Measurements from ENCODE around the gene PALD1. TPM values are rescaled to one million over a fixed set of nuclear protein-coding genes. Genes with fewer than 3 reads are reported as not detected.
"Not testable (repeated sequence)": the region's sequence is repeated elsewhere in the genome, so short reads cannot be mapped to it uniquely, and the experiment has no call there.

The PALD1 gene
- total RNA-seq, 1 experiment from 2014 or later = not detected

DNA sequence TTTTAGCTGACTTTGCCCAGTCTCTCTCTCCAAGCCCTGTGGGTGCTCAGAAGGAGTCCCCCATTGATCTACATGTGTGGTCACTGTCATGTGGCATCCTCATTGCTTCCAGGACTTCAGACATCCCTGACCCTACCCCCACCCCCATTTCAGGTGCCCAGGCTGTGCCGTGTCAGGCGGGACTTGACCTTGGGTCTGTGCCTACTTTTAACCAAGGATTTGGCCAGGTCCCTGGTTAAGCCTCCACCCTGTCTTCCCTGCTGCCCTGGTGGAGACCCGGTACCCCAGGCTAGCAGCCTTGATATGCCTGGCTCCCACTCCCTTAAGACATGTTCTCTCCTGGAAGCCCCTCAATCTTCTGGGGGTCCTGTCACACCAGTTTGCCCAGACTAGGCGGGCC is 92.7 kb downstream of the PALD1 start:
- DNase-seq (ENCODE audit: low read depth in 1 of 2, low spot score in 2 of 2) = no peak
- H3K4me1 ChIP-seq (replicated peaks) = peaks cover 8% of the 10 kb centered on the region
- H3K27me3 ChIP-seq (replicated peaks) = no peaks in the 10 kb centered on the region
- no peak overlapping the region for H3K27ac ChIP-seq
- no peak overlapping the region for H3K4me3 ChIP-seq
- H3K36me3 ChIP-seq = no peaks in the 10 kb centered on the region
- H3K9me3 ChIP-seq (replicated peaks) = no peaks in the 10 kb centered on the region

DNA sequence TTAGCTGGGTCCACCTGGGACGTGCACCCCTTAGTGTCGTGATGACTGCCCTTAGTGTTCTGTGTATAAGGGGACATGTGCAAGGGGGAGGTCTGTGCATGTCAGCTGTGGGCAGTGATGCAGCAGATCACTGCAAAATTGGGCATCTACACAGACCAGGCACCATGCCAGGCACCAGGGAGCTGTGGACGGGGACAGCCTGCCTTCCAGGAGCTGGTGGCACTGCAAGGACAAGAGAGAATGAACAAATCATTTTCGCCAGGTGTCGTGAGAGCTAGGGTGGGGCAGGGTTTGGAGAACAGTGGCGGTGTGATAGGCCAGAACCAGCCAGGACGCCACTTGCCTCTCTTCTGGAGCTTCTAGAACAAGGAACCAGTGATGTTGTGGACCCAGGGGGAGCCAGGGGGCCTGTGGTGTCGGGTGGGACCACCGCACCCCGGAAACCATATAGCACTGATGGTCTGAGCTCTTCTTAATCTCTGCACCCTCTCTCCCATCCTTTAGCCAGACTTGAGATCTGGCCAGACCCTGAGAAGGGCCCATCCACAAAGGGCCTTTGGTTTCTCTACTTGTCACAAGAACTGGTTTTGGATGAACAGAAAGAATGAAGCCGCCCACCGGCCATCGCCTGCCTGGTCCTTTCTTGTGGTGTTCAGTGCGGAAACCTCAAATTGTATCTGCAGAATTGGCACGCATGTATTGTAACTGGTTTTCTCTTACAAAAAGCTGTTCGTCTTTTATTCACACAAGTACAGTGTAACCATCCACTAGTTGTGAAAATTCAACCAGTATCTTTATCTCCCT is 93.3 kb downstream of the PALD1 start:
- H3K27me3 ChIP-seq (replicated peaks) = no peaks in the 10 kb centered on the region
- H3K4me3 ChIP-seq = no peak overlapping the region
- H3K9me3 ChIP-seq (replicated peaks) = no peaks in the 10 kb centered on the region
- peaks cover 13% of the 10 kb centered on the region for H3K4me1 ChIP-seq (replicated peaks)
- H3K36me3 ChIP-seq = no peaks in the 10 kb centered on the region
- no peak overlapping the region for H3K27ac ChIP-seq
- DNase-seq (ENCODE audit: low read depth in 1 of 2, low spot score in 2 of 2) = no peak

DNA sequence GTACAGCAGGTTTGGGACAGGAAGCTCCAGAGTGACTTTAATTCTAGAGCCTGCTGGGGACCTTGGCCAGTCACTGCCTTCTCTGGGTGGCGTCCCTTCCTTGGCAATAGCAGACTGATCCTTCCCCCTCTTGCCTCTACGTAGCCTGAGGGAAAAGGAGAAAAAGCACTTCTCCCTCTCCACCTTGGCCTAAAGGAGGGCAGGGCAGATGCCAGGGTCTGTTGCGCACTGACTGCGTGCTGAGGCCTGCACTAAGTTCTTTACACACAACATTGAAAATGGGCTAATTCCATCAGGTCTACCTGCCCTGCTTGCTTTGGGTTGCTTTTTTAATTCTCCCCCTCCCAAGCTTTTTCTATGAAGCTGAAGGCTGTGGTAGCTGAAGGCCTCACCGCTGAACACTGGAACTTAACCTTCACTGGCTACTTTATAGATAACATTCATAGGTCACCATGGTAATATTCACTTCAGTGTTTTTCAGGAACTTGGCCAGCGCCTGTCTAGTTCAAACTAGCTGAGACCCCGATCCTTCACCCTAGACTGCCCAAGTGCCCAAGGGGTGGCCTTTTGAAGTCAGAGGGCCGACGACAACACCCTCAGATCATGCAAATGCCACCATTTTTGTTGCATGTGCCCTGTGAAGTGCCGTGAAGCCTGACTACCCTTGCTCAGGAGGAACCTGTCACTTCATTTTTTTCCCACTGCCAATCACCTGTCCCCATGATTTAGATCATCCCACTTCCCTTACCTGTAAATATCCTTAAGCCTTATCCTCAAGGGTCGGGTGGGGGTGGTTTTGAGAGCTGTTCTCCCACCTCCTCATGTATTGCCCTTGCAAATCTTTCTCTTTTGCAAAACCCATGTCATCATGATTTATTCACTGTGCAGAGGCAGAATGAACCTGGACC is 95.3 kb downstream of the PALD1 start:
- Histone ChIP-seq H3K9me3 (replicated peaks) (no peaks in the 10 kb centered on the region), H3K36me3 (no peaks in the 10 kb centered on the region), H3K4me3 (no peak overlapping the region), H3K27me3 (replicated peaks) (no peaks in the 10 kb centered on the region), H3K4me1 (replicated peaks) (peaks cover 24% of the 10 kb centered on the region), H3K27ac (no peak overlapping the region)
- DNase-seq (ENCODE audit: low read depth in 1 of 2, low spot score in 2 of 2) = no peak

DNA sequence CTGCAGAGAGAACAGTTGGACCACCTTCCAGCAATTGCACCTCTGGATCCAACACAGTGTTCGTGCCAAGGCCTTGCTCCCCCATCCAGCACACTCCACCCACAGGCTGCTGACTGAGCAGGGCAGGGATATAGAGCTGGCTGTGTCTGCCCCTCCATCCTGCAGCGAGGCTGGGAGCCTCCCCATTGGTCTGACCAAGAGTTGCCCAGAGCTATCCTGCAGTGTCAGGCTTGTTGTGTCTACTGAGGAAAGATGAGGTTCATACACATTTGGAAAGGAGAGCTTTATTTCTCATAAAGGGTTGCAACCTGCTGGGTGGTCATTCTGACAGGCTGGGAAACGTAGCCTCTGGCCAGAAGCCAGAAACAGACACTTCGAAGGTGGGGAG is 96.9 kb downstream of the PALD1 start:
- H3K4me1 ChIP-seq (replicated peaks) = peaks cover 26% of the 10 kb centered on the region
- H3K27me3 ChIP-seq (replicated peaks) = no peaks in the 10 kb centered on the region
- no peak overlapping the region for H3K4me3 ChIP-seq

DNA sequence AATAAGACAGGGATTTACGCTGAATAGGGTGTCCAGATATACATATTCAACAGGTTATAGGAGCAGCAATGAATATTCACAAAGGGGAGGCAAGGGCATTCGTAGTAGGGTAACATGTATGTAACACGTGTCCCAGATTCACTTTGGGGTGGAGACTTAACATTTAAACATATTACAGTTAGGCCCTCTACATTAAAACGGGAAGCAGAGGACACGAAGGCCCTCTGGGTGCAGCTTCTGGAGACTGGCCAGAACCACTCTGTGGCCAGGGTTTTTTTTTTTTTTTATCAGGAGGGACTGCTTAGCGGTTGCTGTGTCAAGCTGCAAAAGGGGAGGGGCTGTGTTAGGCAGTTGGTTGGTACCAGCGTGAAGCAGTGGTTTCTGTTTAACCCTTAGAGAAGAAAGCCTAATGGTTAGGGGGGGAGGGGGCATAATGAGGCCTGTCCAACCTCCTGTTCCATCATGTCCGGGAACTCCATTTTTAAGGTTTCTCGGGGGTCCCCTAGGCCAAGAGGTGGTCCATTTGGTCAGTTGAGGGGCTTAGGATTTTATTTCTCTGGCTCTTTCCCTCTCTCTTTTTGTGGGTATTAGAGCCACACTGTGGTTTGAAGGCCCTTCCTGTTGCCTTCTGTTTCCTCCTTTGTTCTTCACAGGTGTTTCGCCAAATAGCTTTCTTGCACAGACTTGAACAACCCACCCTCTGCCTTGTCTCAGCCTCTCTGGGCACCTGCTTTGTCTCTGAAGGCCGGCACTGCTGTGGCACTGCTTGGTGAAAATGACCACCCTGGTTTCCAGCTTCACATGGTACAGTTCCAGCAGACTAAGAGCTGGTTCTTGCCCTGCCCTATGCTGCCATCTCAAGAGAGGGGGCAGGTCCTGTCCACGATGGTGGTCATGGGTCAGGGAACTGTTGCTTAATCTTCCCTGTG is 97.6 kb downstream of the PALD1 start:
- Histone ChIP-seq H3K36me3 (no peaks in the 10 kb centered on the region), H3K4me3 (no peak overlapping the region), H3K4me1 (replicated peaks) (peaks cover 26% of the 10 kb centered on the region), H3K27ac (no peak overlapping the region), H3K9me3 (replicated peaks) (no peaks in the 10 kb centered on the region), H3K27me3 (replicated peaks) (no peaks in the 10 kb centered on the region)
- peak in 1 of 2 experiments; percentile 27 for DNase-seq (ENCODE audit: low read depth in 1 of 2, low spot score in 2 of 2)

More for the DNA sequence above, 96.9 kb downstream of the PALD1 start:
- H3K36me3 ChIP-seq = no peaks in the 10 kb centered on the region
- H3K9me3 ChIP-seq (replicated peaks) = no peaks in the 10 kb centered on the region
- no peak for DNase-seq (ENCODE audit: low read depth in 1 of 2, low spot score in 2 of 2)
- H3K27ac ChIP-seq = no peak overlapping the region

DNA sequence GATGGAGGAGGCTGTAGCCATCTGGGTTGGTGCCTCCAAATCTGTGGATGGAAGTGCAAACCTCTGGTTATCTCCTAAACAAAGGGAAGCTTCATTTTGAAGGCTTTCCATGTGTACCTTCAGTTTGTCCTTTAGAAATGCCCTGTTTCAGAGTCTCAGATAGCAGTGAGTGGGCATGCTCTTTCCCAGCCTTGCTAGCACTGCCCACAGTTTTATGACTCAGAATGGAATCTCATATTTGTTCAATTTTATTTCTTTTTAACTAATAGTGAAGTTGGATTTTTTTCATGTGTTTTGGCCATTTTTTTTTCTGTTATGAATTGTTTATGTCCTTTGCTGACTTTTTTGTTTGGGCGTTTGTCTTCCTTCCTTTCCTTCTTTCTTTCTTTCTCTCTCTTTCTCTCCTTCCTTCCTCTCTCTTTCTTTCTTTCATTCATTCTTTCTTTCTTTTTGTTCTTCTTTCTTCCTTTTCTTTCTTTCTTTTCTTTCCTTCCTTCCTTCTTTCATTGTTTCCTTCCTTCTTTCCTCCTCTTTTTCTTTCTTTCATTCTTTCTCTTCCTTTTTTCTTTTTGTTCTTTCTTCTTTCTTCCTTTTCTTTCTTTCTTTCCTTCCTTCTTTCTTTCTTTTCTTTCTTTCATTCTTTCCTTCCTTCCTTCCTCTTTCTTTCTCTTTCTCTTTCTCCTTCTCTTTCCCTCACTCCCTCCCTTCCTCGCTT is 98.4 kb downstream of the PALD1 start:
- Histone ChIP-seq H3K27ac (no peak overlapping the region), H3K4me3 (no peak overlapping the region), H3K36me3 (no peaks in the 10 kb centered on the region), H3K9me3 (replicated peaks) (no peaks in the 10 kb centered on the region), H3K27me3 (replicated peaks) (no peaks in the 10 kb centered on the region), H3K4me1 (replicated peaks) (peaks cover 26% of the 10 kb centered on the region)
- DNase-seq (ENCODE audit: low read depth in 1 of 2, low spot score in 2 of 2) = no peak

DNA sequence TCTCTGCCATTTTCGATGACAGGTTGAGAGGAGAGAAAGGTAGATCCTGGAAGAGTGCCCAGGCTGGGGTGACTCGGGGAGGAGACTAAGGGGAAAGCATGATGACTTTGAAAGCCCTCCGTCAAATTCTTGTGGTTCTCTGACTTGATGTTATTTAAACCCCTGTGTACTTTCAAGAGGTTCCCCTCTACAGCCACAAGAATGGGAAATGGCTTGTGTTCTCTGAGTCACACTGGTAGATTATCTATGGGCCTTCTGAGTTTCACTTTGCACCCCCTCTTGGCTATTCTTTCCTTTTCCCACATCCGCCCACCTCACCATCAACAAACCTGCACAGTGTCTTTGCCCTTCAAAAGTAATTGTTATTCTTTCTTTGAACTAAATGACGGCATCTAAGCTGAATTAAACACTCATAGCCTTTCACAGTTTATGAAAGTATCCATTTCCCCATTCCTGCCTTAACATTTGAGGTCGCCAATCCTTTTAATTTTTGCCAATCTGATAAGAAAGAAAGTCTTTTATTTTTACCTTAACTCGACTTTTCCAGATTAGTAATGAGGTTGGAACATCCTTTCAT is 99.9 kb downstream of the PALD1 start:
- peak; percentile 77 to 89 for DNase-seq (ENCODE audit: low read depth in 1 of 2, low spot score in 2 of 2)
- no peaks in the 10 kb centered on the region for H3K36me3 ChIP-seq
- H3K9me3 ChIP-seq (replicated peaks) = no peaks in the 10 kb centered on the region
- H3K4me3 ChIP-seq = no peak overlapping the region
- no peak overlapping the region for H3K27ac ChIP-seq
- no peaks in the 10 kb centered on the region for H3K27me3 ChIP-seq (replicated peaks)
- H3K4me1 ChIP-seq (replicated peaks) = peaks cover 26% of the 10 kb centered on the region

DNA sequence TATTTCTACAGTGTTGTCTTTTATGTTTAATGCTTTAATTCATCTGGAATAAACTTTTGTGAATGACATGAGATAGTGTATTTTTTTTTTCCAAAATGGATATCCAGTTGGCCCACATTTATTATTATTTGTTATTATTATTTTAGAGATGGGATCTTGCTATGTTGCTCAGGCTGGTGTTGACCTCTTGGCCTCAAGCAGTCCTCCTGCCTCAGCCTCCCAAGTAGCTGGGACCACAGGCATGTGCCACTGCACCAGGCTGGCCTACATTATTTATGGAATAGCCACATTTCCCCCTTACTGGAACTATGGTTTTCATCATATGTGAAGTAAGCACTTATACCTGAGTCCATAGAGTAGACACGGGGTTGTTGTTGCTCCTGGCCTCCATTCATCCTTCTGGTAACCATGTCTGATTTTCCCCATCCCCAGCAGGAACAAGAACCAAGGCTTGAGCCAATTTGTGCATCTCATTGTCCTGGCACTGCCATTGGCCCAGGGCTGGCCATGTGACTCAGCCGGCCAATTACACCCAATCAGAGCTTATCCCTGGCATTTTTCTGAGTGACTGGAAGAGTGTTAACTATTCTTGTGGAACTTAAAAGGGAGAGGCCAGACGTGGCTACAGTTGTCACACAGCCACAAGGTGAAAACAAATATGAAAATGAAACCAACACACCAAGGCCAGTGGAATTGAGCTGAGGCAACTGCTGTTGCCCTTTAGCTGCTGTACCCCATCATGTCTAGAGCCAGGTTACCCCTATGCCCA is 100.9 kb downstream of the PALD1 start:
- H3K4me3 ChIP-seq = no peak overlapping the region
- H3K27ac ChIP-seq = no peak overlapping the region
- H3K9me3 ChIP-seq (replicated peaks) = no peaks in the 10 kb centered on the region
- DNase-seq (ENCODE audit: low read depth in 1 of 2, low spot score in 2 of 2) = no peak
- H3K4me1 ChIP-seq (replicated peaks) = peaks cover 26% of the 10 kb centered on the region
- H3K36me3 ChIP-seq = no peaks in the 10 kb centered on the region
- no peaks in the 10 kb centered on the region for H3K27me3 ChIP-seq (replicated peaks)

DNA sequence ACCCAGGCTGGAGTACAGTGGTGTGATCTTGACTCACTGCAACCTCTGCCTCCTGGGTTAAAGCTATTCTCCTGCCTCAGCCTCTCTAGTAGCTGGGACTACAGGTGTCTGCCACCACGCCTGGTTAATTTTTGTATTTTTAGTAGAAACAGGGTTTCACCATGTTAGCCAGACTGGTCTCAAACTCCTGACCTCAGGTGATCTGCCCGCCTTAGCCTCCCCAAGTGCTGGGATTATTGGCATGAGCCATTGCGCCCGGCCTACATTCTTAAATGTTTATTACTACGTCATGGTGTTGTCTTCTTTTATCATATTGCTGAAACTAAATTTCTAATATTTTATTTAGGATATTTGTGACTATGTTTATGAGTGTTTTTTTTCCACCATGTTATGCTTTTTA is 102.6 kb downstream of the PALD1 start:
- not testable (repeated sequence) for H3K4me3 ChIP-seq; H3K9me3 ChIP-seq (replicated peaks); DNase-seq (ENCODE audit: low read depth in 1 of 2, low spot score in 2 of 2); H3K27ac ChIP-seq; H3K36me3 ChIP-seq; H3K27me3 ChIP-seq (replicated peaks)
- peaks cover 18% of the 10 kb centered on the region for H3K4me1 ChIP-seq (replicated peaks)

DNA sequence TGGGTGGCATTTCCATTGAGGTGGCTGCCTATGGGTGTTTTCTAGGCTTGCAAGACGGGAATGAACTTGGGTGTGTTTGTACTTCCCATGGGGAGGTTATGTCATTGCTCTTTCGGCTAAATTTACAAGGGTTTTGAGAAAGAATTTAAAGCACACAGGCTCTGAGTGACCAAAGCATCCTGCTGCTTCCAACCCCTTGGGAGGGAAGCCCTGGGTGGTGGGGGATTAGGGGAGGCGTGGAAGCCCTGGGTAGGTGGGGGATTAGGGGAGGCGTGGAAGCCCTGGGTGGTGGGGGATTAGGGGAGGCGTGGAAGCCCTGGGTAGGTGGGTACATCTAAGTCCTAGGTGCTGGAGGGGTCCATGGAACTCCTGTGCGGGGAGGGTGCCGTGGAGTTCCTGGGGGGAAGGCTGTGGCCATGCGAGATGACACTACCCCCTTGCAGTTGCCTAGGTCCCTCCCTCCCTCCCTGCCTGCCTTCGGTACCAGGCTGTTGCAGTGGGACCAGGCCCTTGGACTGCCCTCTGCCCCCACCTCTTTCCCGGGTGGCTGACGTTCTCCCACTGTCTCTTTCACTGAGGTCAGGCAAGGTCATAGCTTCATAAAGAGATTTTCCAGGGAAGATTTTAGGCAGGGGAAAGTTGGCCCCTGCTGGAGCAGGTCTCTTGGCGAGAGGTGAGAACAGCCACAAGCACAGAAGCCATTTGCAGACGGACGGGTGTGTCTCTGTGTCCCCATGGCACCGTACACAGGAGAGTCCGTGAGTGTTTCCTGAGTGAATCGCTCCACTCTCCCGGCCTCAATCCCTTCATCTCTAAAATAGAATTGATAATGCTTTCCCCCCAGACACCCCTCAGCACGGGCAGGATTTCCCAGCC is 104.5 kb downstream of the PALD1 start:
- Histone ChIP-seq H3K4me3 (no peak overlapping the region), H3K36me3 (no peaks in the 10 kb centered on the region), H3K27me3 (replicated peaks) (no peaks in the 10 kb centered on the region), H3K4me1 (replicated peaks) (peaks cover 8% of the 10 kb centered on the region), H3K9me3 (replicated peaks) (no peaks in the 10 kb centered on the region), H3K27ac (no peak overlapping the region)
- peak in 1 of 2 experiments; percentile 25 for DNase-seq (ENCODE audit: low read depth in 1 of 2, low spot score in 2 of 2)

DNA sequence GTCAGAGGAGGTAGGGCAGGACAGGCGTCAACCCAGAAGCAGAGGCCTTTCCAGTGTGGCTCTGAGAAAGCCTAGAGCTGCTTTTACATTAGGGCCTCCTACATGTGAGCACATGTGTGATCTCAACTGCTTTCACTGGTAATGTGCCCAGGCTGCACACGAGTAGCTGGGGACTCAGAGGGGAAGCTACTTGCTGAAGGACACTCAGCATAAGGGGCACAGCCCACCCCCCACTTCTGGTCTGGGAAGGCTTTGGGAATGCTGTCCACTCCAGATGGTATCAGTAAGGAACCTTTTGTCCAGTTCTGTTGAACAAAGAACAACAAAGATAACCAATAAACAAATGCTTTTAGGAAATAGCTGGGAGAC is 105.1 kb downstream of the PALD1 start:
- Histone ChIP-seq H3K36me3 (no peaks in the 10 kb centered on the region), H3K4me1 (replicated peaks) (peaks cover 4% of the 10 kb centered on the region), H3K9me3 (replicated peaks) (no peaks in the 10 kb centered on the region), H3K4me3 (no peak overlapping the region), H3K27ac (no peak overlapping the region), H3K27me3 (replicated peaks) (0 out of 2 replicates have a peak, but pooled peaks cover 4% of the 10 kb centered on the region)
- peak in 1 of 2 experiments; percentile 17 for DNase-seq (ENCODE audit: low read depth in 1 of 2, low spot score in 2 of 2)

All from SJSA1 (cell line).